HG02798 (cell line): ENCODE results near the gene CAMK1G.

ENCODE experiments used
- ATAC-seq: cut with Tn5 transposase; IDR thresholded peaks from one replicate; pipeline ENCODE4 v1.9.1; 2021; ENCODE audit warnings: mild to moderate bottlenecking; ENCODE audit not compliant: unreplicated experiment, poor library complexity

Gene CAMK1G

DNA sequence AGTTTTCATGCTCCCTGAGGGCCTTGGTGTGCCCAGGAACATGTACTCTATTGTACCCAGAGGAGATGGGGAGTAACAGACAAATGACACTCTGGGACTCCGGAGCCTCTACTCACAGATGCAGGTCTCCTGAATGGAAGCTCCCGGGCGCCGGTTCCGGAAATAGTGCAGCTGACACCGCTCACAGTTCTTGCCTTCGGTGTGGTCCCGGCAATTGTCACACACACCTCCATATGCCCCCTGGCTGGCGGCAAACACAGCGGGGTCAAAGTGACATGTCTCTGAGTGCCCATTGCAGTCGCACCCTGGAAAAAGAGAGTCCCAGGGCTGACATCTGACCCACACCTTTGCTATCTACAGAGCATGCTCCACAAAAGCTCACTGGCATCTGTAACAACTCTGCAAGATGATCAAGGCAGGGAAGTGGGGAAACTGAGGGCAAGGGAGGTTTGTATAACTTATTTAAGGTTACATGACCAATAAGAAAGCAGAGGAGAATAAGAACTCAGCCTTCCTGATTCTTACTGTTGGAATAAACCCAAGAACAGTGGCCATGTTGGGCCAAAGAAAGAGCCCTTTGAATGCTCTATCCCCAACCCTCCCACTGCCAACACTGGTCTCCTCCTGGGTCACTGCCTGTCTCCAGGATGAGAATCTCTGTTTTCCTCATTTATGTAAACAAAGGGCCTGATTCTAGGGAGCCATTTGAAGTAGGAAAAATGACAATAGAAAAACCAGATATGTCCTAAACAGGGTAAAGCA lies 46.3 kb downstream of the CAMK1G start:
- no peak for ATAC-seq

DNA sequence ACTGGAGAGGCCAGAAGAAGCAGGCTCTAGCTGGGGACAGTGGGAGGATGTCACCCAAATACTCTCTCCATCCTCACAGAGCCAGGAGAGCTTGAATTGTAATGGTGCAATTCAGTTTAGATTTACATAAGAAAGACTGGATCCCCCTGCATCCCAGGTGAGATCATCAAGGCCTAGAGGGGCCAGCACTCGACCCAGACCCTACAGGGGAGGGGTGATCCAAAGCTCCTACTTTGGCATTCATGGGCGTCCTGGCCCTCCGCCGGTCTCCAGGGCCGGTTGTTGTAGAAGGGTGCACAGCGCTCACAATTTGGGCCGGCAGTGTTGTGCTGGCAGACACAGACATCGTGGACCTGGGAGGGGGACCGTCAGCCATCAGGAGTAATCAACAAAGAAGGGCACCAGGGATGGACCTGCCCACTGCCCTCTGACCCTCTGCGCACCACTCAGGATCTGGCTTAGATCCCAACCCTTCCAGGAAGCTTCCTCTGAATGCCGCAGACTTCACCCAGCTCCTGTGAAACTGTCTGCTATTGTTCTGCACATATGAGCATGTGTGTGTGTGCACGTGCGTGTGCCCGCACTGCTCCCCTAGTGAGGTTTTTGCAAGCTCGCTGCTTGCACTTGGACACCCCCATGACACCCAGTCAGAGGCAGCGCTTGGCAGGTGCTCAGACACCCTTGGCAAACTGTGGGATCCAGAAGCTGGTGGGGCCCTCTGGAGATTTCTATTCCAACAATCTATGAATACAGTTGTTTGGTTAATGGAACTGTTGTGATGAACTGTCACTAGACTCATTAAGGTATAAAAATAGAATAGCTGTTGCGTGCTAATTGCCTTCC lies 47.1 kb downstream of the CAMK1G start:
- ATAC-seq = no peak

DNA sequence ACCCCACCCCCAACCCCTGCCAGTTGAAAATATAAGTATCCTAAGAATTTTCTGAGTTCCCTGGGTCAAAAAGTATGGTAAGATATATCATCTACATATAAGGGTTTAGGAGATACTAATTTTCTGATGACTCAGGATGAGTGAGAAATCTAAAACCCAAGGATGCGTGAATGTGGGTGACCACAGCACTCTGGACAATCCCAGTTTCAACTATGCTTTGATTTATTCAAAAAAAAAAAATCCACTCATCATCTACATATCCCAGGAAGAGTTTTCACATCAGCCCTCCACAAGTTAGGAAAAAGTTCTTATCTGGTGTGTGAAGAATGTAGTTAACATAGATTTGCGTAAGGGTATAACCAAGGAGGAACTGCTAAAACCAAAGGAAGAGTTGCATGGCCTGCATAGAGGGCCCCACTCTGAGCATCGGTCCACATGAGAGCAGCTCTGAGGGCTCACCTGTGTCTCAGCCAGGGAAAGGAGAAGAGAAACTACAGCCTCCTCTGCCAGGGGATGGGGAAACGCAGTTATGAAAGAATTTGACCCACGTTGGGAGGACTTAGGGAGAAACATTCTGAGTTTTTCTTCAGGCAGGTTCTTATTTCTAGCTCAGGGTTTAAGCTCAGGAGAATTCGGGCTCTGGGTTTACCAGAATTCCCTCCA lies 50.0 kb downstream of the CAMK1G start:
- peak; percentile 67 for ATAC-seq

DNA sequence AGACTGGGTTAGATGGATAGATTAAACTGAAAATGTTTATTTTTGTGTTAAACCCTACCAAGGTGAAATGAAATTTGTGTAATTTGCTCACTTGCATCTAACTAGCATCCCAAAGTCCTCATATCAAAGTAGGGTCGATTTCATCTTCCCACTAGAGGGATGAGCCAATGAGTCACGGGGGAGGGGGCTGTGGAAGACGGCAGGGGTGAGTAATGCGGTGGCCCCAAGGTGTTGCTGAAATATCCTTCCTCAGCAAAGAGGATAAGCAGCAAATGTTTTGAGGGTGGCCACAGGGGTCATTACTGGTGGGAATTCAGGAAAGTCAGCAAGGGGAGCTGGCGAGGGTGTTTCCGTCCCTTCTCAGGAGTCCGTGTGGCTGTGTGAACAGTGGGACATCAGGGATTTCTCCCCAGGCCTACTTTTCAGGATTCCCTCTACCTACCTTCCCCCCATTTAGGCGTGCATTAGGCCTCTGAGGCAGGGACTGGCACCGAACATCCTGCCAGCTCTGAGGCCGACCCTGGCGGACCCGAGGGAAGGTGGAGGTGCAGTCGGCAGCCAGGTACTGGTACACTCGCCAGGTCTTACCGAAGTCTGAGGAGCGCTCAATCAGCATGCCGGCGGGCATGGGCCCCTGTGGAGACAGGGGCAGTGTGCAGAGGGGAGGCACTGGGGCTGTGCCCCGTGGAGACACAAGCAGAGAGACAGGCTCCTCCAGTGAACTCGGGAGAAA lies 50.7 kb downstream of the CAMK1G start:
- ATAC-seq = no peak

DNA sequence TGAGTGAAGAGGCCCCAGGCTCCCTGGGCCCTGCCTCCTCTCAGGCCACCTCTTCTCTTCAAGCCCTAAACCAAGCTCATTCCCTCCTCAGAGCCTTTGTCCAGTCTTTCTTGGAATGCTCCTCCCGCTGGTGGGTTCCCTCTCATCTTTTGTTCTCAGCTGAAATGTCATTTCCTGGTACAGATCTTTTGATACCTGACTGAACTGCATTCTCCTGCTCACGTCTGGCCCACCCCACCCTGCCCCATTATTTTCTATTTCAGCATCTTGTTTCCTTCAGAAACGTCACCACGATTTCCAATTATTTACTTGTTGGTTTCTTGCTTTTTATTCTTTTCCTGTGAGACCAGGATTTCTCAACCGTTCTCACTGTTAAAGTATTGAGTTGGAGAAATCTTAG lies 52.3 kb downstream of the CAMK1G start:
- ATAC-seq = no peak

DNA sequence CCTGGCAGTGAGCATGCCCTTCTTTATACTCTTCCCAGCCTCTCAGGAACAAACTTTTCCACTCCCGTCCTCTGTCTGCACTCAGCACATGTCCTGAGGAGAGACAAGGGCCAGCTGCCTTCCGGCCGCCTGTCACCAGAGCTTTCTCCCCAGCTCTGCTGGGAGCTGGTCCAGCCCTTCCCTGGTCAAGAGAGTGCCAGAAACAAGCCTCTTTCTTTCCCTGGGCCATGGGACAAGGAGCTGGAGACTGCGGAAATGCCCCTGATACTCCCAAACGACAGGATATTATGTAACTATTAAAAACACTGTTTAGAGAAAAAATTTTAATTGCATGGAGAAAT lies 58.3 kb downstream of the CAMK1G start:
- no peak for ATAC-seq

DNA sequence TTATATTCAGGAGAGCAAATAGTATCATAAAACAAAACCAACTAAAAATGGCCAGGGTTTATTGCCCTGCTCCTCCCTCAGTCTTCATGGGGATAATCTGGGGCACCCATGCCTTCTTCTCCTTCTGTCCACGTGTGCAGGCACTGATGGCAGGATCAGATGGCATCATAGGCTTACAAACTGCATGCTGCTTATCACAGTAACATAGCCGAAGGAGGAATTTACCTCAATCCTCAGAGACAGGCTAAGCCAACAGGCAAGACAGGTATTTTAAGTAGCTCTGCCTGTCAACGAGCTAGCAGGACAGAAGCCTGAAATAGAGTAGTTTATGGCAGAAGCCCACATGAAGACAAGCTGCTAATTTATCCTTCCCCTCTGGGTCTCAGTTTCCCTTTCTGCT lies 59.3 kb downstream of the CAMK1G start:
- no peak for ATAC-seq

DNA sequence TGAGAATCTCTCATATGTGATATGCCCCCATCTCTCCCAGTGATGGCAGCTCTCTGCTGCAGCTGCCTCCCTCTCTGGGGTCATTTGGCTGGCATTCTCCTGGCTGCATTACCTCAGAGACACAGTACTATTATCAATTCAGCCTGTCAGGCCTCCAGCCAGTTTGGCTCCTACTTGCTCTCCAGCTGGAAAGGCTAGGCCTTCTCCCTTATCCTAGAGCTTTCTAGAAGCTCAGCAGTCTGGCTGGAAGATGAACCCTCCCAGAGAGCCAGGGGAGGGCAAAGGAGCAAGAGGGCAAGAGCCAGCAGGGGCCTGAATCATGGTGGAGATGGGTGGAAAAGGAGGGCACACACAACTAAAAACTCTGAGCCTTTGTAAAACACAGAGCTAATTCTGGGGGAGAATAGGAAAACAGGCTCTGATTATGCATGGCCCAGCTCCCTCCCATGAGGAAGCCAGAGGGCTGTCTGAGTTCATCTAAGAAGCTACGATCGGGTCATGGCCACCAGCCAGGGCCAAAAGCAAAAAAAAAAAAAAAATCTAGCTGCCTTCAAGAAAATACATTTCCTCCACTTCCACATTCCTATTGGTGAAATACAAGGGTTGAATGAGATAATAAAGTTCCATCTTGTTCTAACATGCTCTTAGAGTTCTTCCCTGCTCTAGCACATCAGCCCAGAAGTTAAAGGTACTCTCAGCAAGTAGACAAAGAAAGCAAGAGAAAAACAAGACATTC lies 59.9 kb downstream of the CAMK1G start:
- no peak for ATAC-seq

DNA sequence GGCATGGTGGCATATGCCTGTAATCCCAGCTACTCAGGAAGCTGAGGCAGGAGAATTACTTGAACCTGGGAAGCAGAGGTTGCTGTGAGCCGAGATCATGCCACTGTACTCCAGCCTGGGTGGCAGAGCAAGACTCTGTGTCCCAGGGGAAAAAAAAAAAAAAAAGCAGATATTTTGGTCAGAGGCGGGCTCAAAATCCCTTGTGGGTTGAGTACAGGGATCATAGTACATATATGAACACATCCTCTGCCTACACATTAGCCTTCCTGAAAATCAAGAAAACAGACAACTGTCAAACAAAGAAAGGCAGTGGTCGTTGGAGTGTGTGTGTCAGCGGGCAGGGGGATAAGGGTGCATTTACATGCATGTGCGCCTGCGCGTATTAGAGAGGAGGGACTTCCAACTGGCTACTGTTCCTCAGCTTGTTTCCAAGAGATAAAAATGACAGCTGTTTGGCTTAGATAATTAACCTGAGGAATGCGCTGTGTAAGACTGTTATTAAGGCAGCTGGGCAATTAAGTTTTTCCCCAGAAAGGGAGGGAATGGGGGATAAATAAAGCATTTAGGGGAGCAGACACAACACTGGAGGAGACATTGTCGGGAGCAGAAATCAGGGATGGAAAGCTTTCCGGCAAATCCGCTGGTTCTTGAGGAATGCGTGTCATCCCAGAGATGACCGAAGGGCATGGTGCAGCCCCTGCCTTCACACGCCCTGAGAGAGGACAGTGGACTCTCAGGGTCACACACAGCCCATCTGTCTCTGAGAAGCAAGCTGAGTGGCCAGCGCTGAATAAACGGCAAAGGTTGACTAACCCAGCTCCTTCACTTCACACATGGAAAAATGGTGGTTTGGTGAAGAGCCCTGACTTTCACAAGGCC lies 62.3 kb downstream of the CAMK1G start:
- ATAC-seq = no peak

DNA sequence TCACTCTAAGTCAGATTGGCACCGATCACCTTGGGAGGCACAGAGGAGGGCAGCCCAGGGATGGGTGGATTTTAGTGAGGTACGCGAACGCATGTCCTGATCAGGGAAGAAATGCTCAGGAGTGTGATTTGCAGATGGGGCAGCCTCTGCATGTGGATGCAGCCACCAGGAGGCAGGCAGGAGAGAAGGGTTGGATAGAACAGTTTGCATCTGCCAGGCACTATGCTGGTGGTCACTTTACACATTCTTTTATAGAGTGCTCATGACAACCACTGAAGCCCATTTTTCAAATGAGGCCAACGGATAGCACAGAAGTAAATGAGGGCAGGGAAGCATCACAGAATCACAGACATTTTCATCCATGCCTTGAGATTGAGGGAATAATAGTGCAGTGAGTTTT lies 63.0 kb downstream of the CAMK1G start:
- ATAC-seq = no peak

DNA sequence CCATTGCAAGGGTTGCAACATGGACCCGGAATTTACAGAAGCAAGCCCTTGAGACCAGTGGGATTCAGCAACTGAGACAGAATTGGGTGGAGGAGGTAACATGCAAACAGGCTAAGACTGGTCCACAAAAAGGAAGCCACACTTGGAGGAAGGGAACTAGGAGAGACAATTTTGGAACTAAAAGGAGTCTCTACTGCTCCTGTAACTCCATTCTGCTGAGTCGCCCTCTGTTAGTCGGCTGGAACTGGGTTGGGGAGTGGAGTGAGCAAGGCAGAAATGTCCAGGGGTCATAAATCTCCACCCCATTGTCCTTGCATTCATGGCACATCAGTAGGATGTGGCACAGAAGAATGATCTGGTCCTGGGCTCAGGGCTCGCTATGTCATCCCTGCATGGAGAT lies 63.6 kb downstream of the CAMK1G start:
- no peak for ATAC-seq

DNA sequence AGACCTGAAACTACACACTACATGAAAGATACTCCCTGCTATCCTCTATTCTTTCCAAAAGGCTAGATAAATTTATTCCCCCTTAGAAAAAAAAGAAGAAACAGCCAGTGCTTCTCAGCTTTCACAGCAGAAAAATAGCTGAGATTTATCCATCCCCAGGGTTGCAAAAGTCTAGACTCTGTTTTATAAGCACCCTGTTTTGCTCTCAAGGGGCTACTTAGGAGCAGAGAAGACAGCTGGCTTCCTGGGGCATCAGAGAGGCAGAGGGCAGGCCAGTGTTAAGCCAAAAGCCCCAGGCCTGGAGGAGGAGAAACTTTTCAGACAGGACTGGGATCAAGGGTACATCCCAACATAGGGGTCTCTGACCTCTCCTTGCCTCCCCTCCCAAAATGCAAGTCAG lies 64.8 kb downstream of the CAMK1G start:
- ATAC-seq = no peak

DNA sequence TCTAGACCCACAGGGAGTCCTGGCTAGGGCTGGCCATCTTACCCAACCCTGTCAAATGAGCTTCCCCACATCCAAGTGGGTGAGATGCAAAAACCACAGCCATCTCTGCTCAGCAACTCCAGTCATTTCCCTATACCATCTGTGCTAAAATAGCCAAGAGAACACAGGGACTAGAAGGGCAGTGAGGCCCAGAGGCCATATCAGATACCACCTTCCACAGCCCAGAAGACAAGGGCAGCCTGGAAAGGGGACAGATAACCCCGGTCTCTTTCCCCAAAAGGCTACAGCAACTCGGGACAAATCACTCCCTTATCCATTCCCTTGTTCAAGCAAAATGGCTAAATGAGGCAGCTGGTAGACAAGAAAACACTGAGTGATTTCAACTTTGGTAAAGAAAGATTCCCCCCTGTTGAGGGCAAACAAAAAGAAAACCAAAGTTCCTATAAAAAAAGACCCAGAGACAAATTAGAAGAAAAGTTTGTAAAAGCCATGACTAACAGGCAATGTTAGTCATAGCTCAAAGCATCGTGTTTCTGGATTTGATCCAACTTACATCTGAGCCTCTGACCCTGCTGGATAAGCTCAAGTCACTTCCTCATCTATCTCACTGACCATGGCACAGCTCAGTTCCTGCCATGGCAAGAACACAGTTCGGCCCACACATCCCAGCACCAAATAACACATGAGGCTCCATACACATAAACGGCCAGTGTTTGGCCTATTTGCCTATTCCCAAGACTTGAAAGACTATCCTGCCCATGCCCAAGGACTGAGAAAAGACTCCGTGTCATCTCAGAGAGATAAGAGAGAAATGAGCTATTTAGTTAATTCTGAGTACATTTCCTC lies 65.6 kb downstream of the CAMK1G start:
- no peak for ATAC-seq

DNA sequence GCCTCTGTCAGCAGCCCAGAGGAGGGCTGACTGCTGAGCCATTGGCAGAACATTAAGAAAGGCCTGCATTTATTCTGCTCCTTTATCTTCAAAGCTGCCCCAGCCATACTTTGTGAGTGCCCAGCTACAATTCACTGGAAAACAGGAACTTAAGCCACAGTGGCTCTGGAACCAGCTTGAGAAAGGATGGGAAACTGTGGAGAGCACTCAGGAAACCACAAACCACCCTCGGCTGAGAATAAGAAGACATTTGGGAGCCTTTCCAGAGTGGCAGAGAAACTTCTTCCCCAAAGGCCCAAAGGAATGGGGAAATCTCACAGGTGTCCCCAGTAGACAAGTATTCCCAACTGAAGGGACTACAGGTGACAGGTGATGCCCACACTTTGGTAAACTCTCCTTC lies 66.9 kb downstream of the CAMK1G start:
- no peak for ATAC-seq

DNA sequence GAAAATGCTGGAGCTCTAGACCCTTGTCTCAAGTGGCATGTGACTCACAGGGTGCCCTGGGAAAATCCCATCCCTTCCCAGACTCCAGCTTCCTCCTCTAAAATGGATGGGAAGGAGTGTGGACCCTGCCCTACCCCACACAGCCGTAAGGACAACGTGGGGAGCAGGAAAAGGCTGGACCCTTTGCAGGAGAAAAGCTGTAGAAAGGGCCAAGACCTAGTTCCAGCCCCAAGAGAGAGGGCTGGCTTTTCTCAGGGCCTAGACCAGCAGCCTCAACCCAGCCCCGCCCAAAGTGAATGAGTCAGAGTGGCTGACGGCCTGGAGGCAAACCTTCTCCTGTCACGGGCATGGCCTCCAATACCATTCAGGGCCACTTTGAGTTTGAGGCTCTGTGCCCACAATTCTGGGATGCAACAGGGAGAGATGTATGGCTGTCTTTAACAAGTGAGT lies 67.6 kb downstream of the CAMK1G start:
- ATAC-seq = peak; percentile 65

DNA sequence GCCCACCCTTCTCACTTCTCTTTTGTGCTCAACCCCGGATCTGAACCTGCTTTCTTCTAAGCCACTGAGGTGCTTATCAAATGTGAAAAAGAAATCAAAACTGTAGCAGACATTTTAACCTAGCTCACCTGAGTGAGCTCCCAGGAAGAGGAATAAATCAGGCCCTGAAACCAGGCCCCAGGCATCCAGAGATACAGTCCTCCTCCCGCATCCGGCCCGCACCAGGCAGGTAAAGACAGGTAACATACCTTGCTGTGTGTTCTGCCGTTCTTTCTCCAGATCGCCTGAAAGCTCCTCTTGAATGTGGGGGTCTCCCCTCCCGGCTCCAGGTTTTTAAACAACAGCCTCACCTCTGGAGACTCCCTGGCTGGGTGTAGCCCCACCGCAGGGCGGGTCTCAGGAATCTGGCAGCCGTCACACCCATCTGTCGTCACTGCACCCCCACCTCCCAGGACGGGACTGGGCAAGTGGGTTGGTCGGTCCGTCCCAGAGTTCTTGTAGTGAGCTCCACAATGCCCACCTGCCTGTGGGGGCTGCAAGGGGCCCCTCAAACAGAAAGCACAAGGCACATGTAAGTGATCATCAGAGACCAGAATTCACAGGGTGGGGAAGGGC lies 68.7 kb downstream of the CAMK1G start, which contains the start of gene LAMB3:
Gene LAMB3, minus strand, starts transcription at position 305 of the 615 bp plus-strand sequence. CDS start 1,481 bp downstream, outside the sequence.
- no peak for ATAC-seq

DNA sequence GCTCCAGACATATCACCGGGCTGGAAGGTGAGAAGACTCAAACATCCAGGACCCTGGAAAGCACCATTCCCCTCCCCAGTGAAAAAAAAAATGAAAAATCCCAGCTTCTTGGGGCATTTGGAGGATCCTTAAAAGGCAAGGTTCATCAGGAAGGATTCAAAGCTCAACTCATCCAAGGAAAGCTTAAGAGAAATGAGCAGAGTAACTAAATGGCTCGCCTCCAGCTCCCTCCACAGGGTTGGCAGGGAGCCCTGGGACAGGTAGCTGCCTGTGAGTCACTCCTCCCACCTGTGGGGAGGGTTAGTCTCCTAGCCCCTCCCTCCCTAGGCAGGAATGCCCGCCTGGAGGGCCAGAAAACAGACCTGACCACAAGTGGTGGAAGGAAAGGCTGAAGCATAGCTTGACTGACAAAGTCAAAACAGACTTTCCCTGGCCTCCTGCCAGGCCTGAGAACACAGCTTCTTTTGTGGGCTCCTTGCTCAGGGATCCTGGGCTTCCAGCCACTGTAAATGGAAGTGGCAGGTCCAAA lies 69.4 kb downstream of the CAMK1G start:
- ATAC-seq = peak; percentile 42
